Measurements from ENCODE around the gene SLC25A21.

GRCh38 chr14:36998686-36999085 lies 173.7 kb downstream of the SLC25A21 start:
- no peak for TF ChIP-seq CTCF (IDR thresholded peaks at IDR 0.05)
- TF ChIP-seq POLR2AphosphoS5 (IDR thresholded peaks at IDR 0.05) = no peak
